Measurements from ENCODE around the gene UNC13A.

GRCh38 chr19:17553256-17553655 lies 134.9 kb downstream of the UNC13A start:
- TF ChIP-seq CTCF (IDR thresholded peaks at IDR 0.05) (no peak), POLR2A (IDR thresholded peaks at IDR 0.05) (no peak), POLR2AphosphoS5 (IDR thresholded peaks at IDR 0.05) (peak; percentile 61 to 90 (median 83))
